Natural killer cell (primary cell): ENCODE data around the gene NOP9. TPM values are rescaled to one million over a fixed set of nuclear protein-coding genes. Genes with fewer than 3 reads are reported as not detected.

ENCODE experiments used
- ATAC-seq, 3 donors: fragments of 150-1000 bp in 2 of 3; fragments of 200-7000 bp in 1 of 3; cut with Tn5 transposase; 1 replicate in 1 of 3; 2 replicates in 2 of 3; pipeline ENCODE4 v1.10.0; 2021; ENCODE audit warnings: mild to moderate bottlenecking in 2 of 3, moderate library complexity in 2 of 3
- DNase-seq, 2 donors: peaks; one replicate each; pipeline versions ENCODE4 v3.0.0 to v3.0.0-alpha.2; 2013 to 2021; ENCODE audit warnings: mixed read lengths in 1 of 2
- H3K27ac ChIP-seq: one replicate; pipeline ENCODE4 v1.5.1; 2013; ENCODE audit warnings: mild to moderate bottlenecking, low read length
- H3K27me3 ChIP-seq: one replicate; pipeline ENCODE4 v1.6.1; 2013; ENCODE audit warnings: low read length; ENCODE audit not compliant: control insufficient read depth, insufficient read depth
- H3K36me3 ChIP-seq: one replicate; pipeline ENCODE4 v1.6.1; 2013; ENCODE audit warnings: low read length; ENCODE audit not compliant: control insufficient read depth, insufficient read depth
- H3K4me1 ChIP-seq: one replicate; pipeline ENCODE4 v1.6.1; 2013; ENCODE audit warnings: low read length; ENCODE audit not compliant: control insufficient read depth, insufficient read depth
- H3K4me3 ChIP-seq: one replicate; pipeline ENCODE4 v1.5.1; 2013; ENCODE audit warnings: low read length
- H3K9me3 ChIP-seq: one replicate; pipeline ENCODE4 v1.6.1; 2013; ENCODE audit warnings: low read length; ENCODE audit not compliant: control insufficient read depth, insufficient read depth
- H3K27ac Mint-ChIP-seq, 2 donors: one replicate each; pipeline ENCODE4 v1.8.0; 2022; ENCODE audit warnings: mild to moderate bottlenecking in 2 of 2, mixed read lengths in 2 of 2, moderate library complexity in 1 of 2
- H3K27me3 Mint-ChIP-seq, 2 donors: one replicate each; pipeline ENCODE4 v1.8.0; 2022; ENCODE audit warnings: low read depth in 2 of 2, mixed read lengths in 2 of 2
- H3K36me3 Mint-ChIP-seq: one replicate; pipeline ENCODE4 v1.8.0; 2022; ENCODE audit warnings: mixed read lengths
- H3K4me1 Mint-ChIP-seq, 2 donors: one replicate each; pipeline ENCODE4 v1.8.0; 2022; ENCODE audit warnings: mixed read lengths in 2 of 2
- H3K4me3 Mint-ChIP-seq: one replicate; pipeline ENCODE4 v1.8.0; 2022; ENCODE audit warnings: mild to moderate bottlenecking, moderate library complexity, mixed read lengths
- H3K9me3 Mint-ChIP-seq, 2 donors: one replicate each; pipeline ENCODE4 v1.8.0; 2022; ENCODE audit warnings: mixed read lengths in 2 of 2
- WGBS: methylation state at CpG from one replicate; pipeline ENCODE4 v1.1.7; 2013; ENCODE audit warnings: missing lambda C conversion rate; ENCODE audit not compliant: insufficient coverage; 5-methylcytosine and 5-hydroxymethylcytosine counted together
- intact Hi-C: fragments of 100-400 bp; cut with micrococcal nuclease; formaldehyde crosslinking; loops from one replicate; pipeline ENCODE4 v1.14.2; 2022
- total RNA-seq, 4 donors: library from RNA; stranded (reverse); fragments of 120-200 nt in 1 of 4; gene quantifications; one replicate each; pipeline versions ENCODE4 v1.2.3 to v1.2.4, GENCODE V29; 2013 to 2022
- TF ChIP-seq, protein P1 (sequence below): fragments of 200-600 bp; IDR thresholded peaks from one replicate; pipeline ENCODE4 v1.8.0; 2022; ENCODE audit warnings: antibody characterized with exemption

Gene NOP9
- total RNA-seq, 3 donors from 2014 or later (not counting 1 experiment from before 2014, with no cell fraction given), result 34.9 to 47.8 (median 39.2) TPM

DNA sequence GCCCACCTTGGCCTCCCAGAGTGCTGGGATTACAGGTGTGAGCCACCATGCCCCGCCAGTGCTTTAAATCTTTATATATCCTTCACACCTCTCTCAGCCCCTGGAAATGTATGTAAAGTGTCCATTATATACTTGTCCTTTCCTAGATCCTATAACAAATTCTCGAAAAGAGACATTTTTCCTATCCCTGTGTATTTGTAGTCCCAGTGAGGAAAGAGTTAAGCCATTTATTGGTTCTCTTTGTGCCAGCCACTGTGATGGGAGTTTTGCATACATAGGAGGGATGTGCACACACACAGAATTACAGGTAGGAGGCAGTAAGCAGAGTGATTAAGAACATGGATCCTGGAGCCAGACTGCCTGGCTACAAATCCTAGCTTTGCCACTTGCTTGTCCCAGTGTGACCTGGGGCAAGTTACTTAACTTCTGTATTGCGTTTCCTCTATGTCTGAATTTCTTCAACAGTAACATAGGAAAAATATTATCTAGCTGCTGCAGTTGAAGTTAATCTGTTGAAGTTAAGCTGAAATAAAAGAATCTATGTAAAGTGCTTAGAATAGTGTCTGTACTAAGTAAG is 26.1 kb upstream of the NOP9 start:
- ATAC-seq, result no peak
- Histone ChIP-seq H3K4me1 (peaks cover 42% of the 10 kb centered on the region), H3K27ac (peak overlapping the region; percentile 37), H3K4me3 (no peak overlapping the region), H3K36me3 (peaks cover 5% of the 10 kb centered on the region), H3K9me3 (no peaks in the 10 kb centered on the region), H3K27me3 (no peaks in the 10 kb centered on the region)
- Mint-ChIP-seq H3K9me3 (no peaks in the 10 kb centered on the region), H3K36me3 (no peaks in the 10 kb centered on the region), H3K4me3 (peak overlapping the region; percentile 35), H3K27me3 (no peaks in the 10 kb centered on the region), H3K4me1 (peaks cover 28% of the 10 kb centered on the region in 2 donors), H3K27ac (peak overlapping the region; percentile 91 to 92)
- intact Hi-C loops, result loop anchor here (5.0 kb wide), 2 partner anchors 41 to 399 kb away; partner anchors contain the start of genes GMPR2 and NEDD8
- TF ChIP-seq, protein P1, sequence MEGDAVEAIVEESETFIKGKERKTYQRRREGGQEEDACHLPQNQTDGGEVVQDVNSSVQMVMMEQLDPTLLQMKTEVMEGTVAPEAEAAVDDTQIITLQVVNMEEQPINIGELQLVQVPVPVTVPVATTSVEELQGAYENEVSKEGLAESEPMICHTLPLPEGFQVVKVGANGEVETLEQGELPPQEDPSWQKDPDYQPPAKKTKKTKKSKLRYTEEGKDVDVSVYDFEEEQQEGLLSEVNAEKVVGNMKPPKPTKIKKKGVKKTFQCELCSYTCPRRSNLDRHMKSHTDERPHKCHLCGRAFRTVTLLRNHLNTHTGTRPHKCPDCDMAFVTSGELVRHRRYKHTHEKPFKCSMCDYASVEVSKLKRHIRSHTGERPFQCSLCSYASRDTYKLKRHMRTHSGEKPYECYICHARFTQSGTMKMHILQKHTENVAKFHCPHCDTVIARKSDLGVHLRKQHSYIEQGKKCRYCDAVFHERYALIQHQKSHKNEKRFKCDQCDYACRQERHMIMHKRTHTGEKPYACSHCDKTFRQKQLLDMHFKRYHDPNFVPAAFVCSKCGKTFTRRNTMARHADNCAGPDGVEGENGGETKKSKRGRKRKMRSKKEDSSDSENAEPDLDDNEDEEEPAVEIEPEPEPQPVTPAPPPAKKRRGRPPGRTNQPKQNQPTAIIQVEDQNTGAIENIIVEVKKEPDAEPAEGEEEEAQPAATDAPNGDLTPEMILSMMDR, result no peak
- 86% methylated on average over 1 of the region's 3 CpGs for WGBS
- DNase-seq, result peak in 1 of 2 donors; percentile 19

DNA sequence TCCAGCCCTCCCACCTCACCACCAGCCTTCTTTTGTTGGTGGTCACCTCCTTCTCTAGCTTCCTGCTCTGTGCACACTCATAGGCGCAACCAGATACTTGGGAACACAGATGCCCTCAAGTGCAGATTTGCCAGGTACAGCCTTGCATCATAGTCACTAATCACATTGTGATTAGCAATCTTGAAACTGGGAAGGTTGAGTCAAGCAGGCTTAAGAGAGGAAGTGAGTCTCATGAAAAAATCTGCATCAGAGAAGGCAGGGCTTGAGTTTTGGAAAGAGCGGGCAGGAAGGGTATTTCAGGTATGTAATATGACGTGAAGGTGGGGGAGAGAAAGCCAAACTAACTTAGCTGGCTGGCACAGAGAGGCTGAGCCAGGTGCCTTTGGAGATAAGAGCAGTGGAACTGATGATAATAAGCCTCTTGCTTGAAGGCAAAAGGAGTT is 25.5 kb upstream of the NOP9 start:
- peaks cover 29 to 32% of the 10 kb centered on the region in 2 donors for H3K4me1 Mint-ChIP-seq
- H3K9me3 Mint-ChIP-seq, result no peaks in the 10 kb centered on the region
- H3K27me3 Mint-ChIP-seq, result no peaks in the 10 kb centered on the region
- no peaks in the 10 kb centered on the region for H3K27me3 ChIP-seq
- DNase-seq, result peak in 1 of 2 donors; percentile 75
- peak overlapping the region; percentile 37 for H3K27ac ChIP-seq
- H3K27ac Mint-ChIP-seq, result peak overlapping the region; percentile 91 to 92
- H3K4me1 ChIP-seq, result peaks cover 44% of the 10 kb centered on the region
- intact Hi-C loops, result loop anchor here (5.0 kb wide), 2 partner anchors 42 to 398 kb away; partner anchors contain the start of genes GMPR2 and NEDD8
- H3K4me3 Mint-ChIP-seq, result no peak overlapping the region
- ATAC-seq, result no peak
- H3K4me3 ChIP-seq, result no peak overlapping the region
- whole genome bisulfite sequencing, result 58% methylated on average over 3 of the region's 3 CpGs
- H3K9me3 ChIP-seq, result no peaks in the 10 kb centered on the region
- TF ChIP-seq, protein P1, result no peak
- H3K36me3 Mint-ChIP-seq, result no peaks in the 10 kb centered on the region
- peaks cover 5% of the 10 kb centered on the region for H3K36me3 ChIP-seq

DNA sequence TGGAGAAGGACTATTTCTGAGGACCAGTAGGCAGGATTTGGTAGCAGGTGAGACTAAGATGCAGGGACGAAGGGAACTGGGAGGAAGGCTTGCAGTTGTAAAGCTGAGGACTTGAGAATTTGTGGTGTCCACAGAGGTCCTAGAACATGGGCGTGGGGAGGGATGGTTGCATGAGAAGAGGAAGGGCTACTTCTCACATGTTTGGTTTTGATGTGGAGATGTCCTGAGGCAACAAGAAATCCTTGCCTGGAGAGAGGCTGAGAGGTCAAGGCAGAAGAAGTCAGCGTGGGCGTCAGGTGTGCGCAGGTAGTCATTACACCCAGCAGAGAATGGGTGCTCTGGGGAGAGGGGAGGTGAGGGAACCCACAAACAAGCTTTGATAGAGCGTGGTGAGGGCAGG is 22.6 kb upstream of the NOP9 start:
- no peaks in the 10 kb centered on the region for H3K9me3 ChIP-seq
- H3K27me3 Mint-ChIP-seq, result no peaks in the 10 kb centered on the region
- no peak overlapping the region for H3K27ac ChIP-seq
- TF ChIP-seq, protein P1, result no peak
- peaks cover 44% of the 10 kb centered on the region for H3K4me1 ChIP-seq
- H3K36me3 Mint-ChIP-seq, result no peaks in the 10 kb centered on the region
- H3K4me3 ChIP-seq, result no peak overlapping the region
- no peak for ATAC-seq
- WGBS, result 89% methylated on average over 6 of the region's 6 CpGs
- H3K27me3 ChIP-seq, result no peaks in the 10 kb centered on the region
- peak overlapping the region in 1 of 2 donors; percentile 34 for H3K27ac Mint-ChIP-seq
- no peaks in the 10 kb centered on the region for H3K36me3 ChIP-seq
- H3K4me3 Mint-ChIP-seq, result no peak overlapping the region
- no peaks in the 10 kb centered on the region for H3K9me3 Mint-ChIP-seq
- H3K4me1 Mint-ChIP-seq, result peaks cover 29 to 33% of the 10 kb centered on the region in 2 donors
- no peak for DNase-seq
- intact Hi-C loops, result no loop called here
